DMS 273 treated with DMSO at 0.1 percent for 48 hours (cell line): Measurements from ENCODE around the gene KRTAP4-11.
"Not testable (repeated sequence)": the region's sequence is repeated elsewhere in the genome, so short reads cannot be mapped to it uniquely, and the experiment has no call there.

Experiments used
- DNase-seq: peaks from one replicate; lab custom pipeline; 2025; lab: John Stamatoyannopoulos, UW

The KRTAP4-11 gene

GRCh38 chr17:41123991-41124371, 5.8 kb upstream of the KRTAP4-11 start, which contains the start of gene KRTAP4-12:
KRTAP4-12 (minus strand) TSS chr17:41124182; CDS start chr17:41124122, 60 bp downstream.
- DNase-seq = not testable (repeated sequence)

GRCh38 chr17:41123292-41123990, 5.3 kb upstream of the KRTAP4-11 start:
- not testable (repeated sequence) for DNase-seq

GRCh38 chr17:41121742-41122141, 3.6 kb upstream of the KRTAP4-11 start:
- no peak for DNase-seq

GRCh38 chr17:41119696-41120690, 1.8 kb upstream of the KRTAP4-11 start:
- DNase-seq = not testable (repeated sequence)

- no peak for DNase-seq
These were observed 548 bp upstream of the KRTAP4-11 start for GRCh38 chr17:41118721-41119120.

- DNase-seq = no peak
These were observed 1.9 kb downstream of the KRTAP4-11 start for GRCh38 chr17:41116297-41116696.

DNA sequence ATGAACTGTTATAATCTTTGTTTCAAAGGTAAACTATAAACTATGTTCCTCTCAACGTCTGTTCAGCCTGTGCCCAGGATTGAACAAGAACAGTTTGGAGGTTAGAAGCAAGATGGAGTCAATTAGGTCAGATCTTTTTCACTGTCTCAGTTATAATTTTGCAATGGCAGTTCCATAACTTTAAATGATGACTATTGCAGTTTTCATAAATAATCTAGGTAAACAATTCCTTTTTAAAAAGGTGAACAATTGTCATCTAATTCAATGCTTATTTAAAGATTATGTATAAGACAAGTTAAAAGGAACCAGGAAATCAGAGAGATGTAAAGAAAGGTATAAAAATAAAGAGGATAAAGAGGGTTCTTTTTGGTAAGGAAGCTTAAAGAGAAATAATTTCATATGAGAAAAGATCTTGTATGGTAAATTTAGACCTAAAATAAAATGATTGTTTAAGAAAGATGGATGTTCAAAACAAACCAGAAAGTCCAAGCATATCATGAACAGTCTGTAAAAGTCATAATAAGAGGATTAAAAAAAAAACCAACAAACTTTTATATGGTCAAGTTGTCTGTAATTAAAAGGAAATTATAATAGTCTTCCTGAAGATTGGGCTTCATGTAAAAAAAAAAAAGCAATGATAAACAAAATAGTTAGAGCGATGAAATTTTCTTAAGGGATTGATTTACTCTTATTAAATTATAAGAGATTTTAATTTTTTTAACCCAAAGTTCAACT, 6.9 kb downstream of the KRTAP4-11 start:
- no peak for DNase-seq

GRCh38 chr17:41108728-41109386, 9.3 kb downstream of the KRTAP4-11 start:
- DNase-seq = not testable (repeated sequence)

GRCh38 chr17:41107941-41108450, 10.2 kb downstream of the KRTAP4-11 start:
- no peak for DNase-seq

DNA sequence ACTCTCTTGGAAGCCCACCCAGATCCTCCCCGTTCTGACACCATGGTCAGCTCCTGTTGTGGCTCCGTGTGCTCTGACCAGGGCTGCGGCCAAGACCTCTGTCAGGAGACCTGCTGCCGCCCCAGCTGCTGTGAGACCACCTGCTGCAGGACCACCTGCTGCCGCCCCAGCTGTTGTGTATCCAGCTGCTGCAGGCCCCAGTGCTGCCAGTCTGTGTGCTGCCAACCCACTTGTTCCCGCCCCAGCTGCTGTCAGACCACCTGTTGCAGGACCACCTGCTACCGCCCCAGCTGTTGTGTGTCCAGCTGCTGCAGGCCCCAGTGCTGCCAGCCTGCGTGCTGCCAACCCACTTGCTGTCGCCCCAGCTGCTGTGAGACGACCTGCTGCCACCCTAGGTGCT, 12.8 kb downstream of the KRTAP4-11 start, which contains the start of gene KRTAP4-9:
Gene KRTAP4-9, plus strand, starts transcription at position 43 of the 400 bp plus-strand sequence. Its CDS starts 0 bp downstream, at position 43.
- not testable (repeated sequence) for DNase-seq

DNA sequence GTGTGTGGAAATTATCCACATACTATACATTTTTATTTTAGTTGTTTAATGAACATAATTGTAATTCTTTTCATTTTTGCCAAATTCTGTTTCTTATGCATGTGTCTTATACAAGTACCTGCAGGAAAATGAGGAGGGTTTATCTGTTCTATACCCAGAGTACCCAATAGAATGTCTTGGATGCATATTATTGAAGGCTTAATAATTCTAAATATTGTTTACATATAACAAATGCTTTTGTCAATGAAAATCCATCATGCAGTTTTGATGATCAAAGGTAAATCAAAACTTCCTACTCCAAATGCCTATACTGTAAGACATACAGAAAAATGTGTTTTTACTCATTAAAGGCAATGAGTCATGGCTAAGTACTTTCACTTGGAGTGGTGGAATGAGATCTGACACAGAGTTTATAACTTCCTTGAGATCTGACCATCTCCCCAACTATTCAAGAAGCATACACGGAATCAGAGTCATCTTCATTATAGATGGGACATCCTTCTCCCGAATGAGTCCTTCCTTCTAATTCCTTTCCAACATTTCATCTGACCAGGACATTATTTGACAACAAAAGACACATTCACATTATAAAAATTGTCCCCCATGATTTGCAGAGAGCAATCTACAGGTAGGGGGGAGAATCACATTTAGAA, 13.7 kb downstream of the KRTAP4-11 start:
- not testable (repeated sequence) for DNase-seq

DNA sequence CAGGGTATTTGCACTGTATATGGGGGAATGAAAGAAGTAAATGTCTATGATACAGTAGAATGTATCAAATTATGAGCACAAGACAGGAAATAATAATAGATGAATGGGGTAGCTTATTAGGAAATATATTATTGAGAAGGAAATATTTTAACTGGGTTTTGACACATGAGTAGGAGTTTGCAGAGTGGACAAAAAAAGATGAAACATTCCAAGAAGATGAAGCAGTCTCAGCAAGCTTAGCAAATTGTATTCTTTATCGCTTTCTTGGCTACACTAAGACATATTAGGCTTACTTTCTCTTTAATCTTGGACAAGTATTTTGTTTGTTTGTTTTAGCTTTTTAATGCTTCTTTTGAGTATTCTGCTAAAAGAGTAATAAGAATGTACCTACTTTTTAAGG, 14.3 kb downstream of the KRTAP4-11 start:
- DNase-seq = no peak

GRCh38 chr17:41101586-41102259, 16.4 kb downstream of the KRTAP4-11 start, which contains the start of gene KRTAP4-16:
KRTAP4-16 (minus strand) TSS chr17:41102209; CDS start chr17:41102209, 0 bp downstream.
- no peak for DNase-seq

DNA sequence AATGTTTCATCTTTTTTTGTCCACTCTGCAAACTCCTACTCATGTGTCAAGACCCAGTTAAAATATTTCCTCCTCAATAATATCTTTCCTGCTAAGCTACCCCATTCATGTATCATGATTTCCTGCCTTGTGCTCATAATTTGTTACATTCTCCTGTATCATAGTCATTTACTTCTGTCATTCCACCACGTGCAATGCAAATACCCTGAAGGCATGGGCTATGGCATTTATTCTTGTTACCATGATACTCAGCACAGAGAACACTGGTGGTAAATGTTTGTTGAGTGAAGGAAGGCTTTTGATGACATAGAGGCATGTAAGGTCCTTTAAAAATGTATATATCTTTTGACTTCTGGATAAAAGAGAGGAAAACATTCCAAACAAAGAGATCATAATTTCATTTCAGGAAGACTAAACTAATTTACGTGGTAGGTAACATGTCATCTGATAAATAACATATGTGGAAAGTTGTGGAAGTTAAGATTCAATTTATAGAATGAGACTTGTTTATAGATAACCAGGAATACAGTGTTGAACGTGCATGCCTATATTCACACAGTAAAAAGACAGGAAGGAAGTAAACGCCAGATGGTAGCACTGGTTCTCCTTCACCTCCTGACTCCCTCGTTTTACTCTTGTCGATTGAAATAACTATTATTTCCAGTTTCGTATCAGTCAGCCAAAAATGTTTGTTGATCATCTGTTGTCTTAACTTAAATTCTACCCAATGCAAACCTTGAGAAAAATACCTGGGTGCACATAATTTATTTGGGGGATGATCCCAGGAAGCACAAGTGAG, 18.3 kb downstream of the KRTAP4-11 start:
- DNase-seq = not testable (repeated sequence)

GRCh38 chr17:41098481-41098880, 19.7 kb downstream of the KRTAP4-11 start:
- DNase-seq = no peak

GRCh38 chr17:41098042-41098441, 20.1 kb downstream of the KRTAP4-11 start, which contains the start of gene KRTAP4-8:
KRTAP4-8 (minus strand) TSS chr17:41098142; CDS start chr17:41098084, 58 bp downstream.
- DNase-seq = no peak

DNA sequence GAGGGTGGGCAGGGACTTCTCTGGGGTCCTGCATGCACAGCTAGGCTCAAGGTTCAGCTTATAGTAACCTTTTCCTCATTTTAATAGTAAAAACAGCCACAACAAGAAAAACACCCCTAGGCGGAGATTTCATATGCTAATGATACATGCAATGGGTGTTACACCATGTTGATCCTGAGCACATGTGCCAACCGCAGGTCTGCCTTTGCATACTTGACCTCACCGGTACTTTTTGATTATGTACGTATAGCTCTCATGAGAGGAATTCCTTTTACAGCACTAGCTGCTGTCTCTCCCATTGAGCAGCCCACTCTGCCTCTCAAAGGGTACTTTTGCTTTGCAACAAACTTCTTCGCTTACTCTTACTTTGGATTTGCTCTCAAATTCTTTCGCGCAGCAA, 22.1 kb downstream of the KRTAP4-11 start:
- DNase-seq = no peak

DNA sequence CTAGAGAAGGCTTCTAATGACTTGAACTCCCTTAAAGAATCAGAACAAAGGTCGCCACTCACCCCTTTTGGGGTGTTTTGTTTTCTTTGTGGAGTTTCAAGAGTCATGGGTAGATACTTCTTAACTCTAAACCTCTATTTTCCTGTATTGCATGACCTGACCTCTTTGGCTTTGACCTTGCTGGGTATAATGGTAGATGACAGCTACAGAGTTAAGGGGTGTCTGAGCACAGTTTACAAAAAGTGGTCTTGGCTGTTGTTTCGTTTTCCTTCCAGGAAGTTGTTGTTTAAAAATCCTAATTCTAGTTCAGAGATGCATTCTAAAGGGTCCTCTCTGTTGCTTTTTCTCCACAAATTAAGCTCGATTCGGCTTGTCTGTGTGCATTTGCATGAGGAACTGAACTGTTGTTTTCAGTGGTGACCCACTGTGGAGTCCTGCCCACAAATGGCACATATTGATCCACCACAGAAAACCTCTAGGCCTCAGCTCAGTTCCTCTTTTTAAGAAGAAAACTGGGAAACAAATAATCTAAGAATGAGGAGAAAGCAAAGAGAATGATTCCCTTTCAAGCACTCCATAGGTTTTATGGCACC, 29.3 kb downstream of the KRTAP4-11 start:
- not testable (repeated sequence) for DNase-seq
